ENCODE data around the gene RASL12.
A peak's percentile ranks its signal among the peaks of the same experiment; 100 is the strongest.

The RASL12 gene

GRCh38 chr15:65071381-65071811 lies 3.6 kb upstream of the RASL12 start:
- no peak for TF ChIP-seq CTCF (IDR thresholded peaks at IDR 0.05; ENCODE audit: poor library complexity, severe bottlenecking)
- H3K36me3 ChIP-seq (ENCODE audit: low read depth) = no peaks in the 10 kb centered on the region
- ATAC-seq (ENCODE audit: low read depth) (no peak), DNase-seq (ENCODE audit: low spot score) (peak; percentile 55)
- H3K27me3 ChIP-seq (ENCODE audit: insufficient read depth, poor library complexity, severe bottlenecking) = peaks cover 21% of the 10 kb centered on the region
- no peak overlapping the region for H3K4me3 ChIP-seq (ENCODE audit: severe bottlenecking)
- no peak overlapping the region for H3K27ac ChIP-seq (ENCODE audit: poor library complexity, severe bottlenecking)
- H3K4me1 ChIP-seq (ENCODE audit: insufficient read depth, poor library complexity, severe bottlenecking) = no peaks in the 10 kb centered on the region
- no peaks in the 10 kb centered on the region for H3K9me3 ChIP-seq (ENCODE audit: severe bottlenecking)

DNA sequence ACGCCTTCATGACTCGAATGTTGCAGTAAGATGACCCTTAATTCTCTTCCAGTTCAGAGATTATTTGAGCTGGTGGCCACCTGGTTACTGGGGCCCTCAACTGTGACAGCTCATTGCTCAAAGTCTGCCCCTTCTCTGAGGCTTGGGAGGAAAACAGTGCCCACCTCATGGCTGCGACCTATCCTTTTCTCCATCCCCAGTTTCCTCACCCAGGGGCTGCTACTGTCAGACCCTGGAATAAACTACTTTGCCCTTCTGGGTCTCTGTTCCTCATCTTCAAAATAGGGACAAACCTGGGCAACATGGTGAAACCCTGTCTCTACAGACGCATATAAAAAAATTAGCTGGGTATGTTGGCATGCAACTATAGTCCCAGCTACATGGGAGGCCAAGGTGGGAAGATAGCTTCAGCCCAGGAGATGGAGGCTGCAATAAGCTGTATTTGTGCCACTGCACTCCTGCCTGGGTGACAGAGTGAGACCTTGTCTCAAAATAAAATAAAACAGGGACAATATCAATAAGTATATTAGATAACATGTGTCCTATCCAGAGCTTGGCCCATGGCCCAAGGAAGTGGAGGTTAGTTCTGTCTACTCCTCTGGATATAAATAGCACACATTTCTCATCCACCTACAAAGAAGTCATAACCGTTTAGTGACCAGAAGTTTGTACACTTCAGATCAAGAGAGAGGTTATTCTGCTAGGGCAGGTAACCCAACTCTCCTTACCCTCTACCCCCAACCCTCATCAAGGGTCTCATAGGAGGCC lies 2.2 kb upstream of the RASL12 start:
- peaks cover 30% of the 10 kb centered on the region for H3K27me3 ChIP-seq (ENCODE audit: insufficient read depth, poor library complexity, severe bottlenecking)
- no peak for TF ChIP-seq CTCF (IDR thresholded peaks at IDR 0.05; ENCODE audit: poor library complexity, severe bottlenecking)
- H3K4me3 ChIP-seq (ENCODE audit: severe bottlenecking) = no peak overlapping the region
- no peak for ATAC-seq (ENCODE audit: low read depth)
- H3K4me1 ChIP-seq (ENCODE audit: insufficient read depth, poor library complexity, severe bottlenecking) = no peaks in the 10 kb centered on the region
- no peaks in the 10 kb centered on the region for H3K36me3 ChIP-seq (ENCODE audit: low read depth)
- no peak overlapping the region for H3K27ac ChIP-seq (ENCODE audit: poor library complexity, severe bottlenecking)
- no peaks in the 10 kb centered on the region for H3K9me3 ChIP-seq (ENCODE audit: severe bottlenecking)
- no peak for DNase-seq (ENCODE audit: low spot score)

DNA sequence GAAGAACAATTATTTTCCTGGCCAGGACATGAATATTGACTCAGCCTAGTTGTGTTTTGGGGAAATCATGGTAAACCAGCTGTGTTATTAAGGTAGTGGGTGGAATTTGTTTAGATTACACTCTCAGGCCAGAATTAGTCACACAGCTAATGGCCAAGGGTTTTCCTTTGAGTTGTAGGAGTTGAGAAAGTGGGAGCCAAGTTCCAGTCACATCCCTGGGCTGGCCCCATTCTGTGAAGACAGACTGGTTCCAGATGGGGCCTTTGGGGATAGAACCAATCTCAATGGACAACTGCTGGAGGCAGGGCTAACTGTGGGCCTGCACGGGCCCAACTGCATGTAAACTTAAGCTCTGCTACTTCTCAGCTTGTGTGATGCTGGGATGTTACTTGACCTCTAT lies 1.4 kb upstream of the RASL12 start:
- no peak for TF ChIP-seq CTCF (IDR thresholded peaks at IDR 0.05; ENCODE audit: poor library complexity, severe bottlenecking)
- no peak for DNase-seq (ENCODE audit: low spot score)
- Histone ChIP-seq H3K4me3 (ENCODE audit: severe bottlenecking) (no peak overlapping the region), H3K4me1 (ENCODE audit: insufficient read depth, poor library complexity, severe bottlenecking) (no peaks in the 10 kb centered on the region), H3K9me3 (ENCODE audit: severe bottlenecking) (no peaks in the 10 kb centered on the region), H3K36me3 (ENCODE audit: low read depth) (no peaks in the 10 kb centered on the region), H3K27ac (ENCODE audit: poor library complexity, severe bottlenecking) (no peak overlapping the region), H3K27me3 (ENCODE audit: insufficient read depth, poor library complexity, severe bottlenecking) (peaks cover 30% of the 10 kb centered on the region)
- 0 out of 3 replicates have a peak, but pooled peaks have one; percentile 6 for ATAC-seq (ENCODE audit: low read depth)

- H3K36me3 ChIP-seq (ENCODE audit: low read depth) = no peaks in the 10 kb centered on the region
- no peak for DNase-seq (ENCODE audit: low spot score)
- peaks cover 30% of the 10 kb centered on the region for H3K27me3 ChIP-seq (ENCODE audit: insufficient read depth, poor library complexity, severe bottlenecking)
- no peak overlapping the region for H3K27ac ChIP-seq (ENCODE audit: poor library complexity, severe bottlenecking)
- TF ChIP-seq CTCF (IDR thresholded peaks at IDR 0.05; ENCODE audit: poor library complexity, severe bottlenecking) = no peak
- H3K9me3 ChIP-seq (ENCODE audit: severe bottlenecking) = no peaks in the 10 kb centered on the region
- H3K4me3 ChIP-seq (ENCODE audit: severe bottlenecking) = no peak overlapping the region
- H3K4me1 ChIP-seq (ENCODE audit: insufficient read depth, poor library complexity, severe bottlenecking) = no peaks in the 10 kb centered on the region
- no peak for ATAC-seq (ENCODE audit: low read depth)
These were observed 605 bp upstream of the RASL12 start for GRCh38 chr15:65068403-65068788.

DNA sequence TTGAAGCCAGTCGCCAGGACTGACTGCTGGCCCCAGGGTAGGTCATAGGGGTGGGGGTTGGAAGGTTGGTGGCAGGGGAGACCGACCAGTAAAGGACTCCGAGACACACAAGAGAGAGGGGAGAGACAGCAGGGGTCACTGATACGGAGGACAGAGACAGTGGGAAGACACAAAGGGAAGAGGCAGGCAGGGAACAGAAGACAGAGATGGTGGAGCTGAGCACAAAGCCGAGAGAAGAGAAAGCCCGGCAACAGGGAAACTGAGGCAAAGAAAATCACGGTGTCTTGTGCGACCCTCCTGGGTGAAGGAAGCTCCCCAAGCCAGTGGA lies 510 bp downstream of the RASL12 start:
- TF ChIP-seq CTCF (IDR thresholded peaks at IDR 0.05; ENCODE audit: poor library complexity, severe bottlenecking) = no peak
- ATAC-seq (ENCODE audit: low read depth) = no peak
- Histone ChIP-seq H3K9me3 (ENCODE audit: severe bottlenecking) (no peaks in the 10 kb centered on the region), H3K4me3 (ENCODE audit: severe bottlenecking) (no peak overlapping the region), H3K4me1 (ENCODE audit: insufficient read depth, poor library complexity, severe bottlenecking) (no peaks in the 10 kb centered on the region), H3K36me3 (ENCODE audit: low read depth) (no peaks in the 10 kb centered on the region), H3K27me3 (ENCODE audit: insufficient read depth, poor library complexity, severe bottlenecking) (peaks cover 30% of the 10 kb centered on the region), H3K27ac (ENCODE audit: poor library complexity, severe bottlenecking) (no peak overlapping the region)
- no peak for DNase-seq (ENCODE audit: low spot score)
